ENCODE measurements around the gene SHMT2.

Gene SHMT2

DNA sequence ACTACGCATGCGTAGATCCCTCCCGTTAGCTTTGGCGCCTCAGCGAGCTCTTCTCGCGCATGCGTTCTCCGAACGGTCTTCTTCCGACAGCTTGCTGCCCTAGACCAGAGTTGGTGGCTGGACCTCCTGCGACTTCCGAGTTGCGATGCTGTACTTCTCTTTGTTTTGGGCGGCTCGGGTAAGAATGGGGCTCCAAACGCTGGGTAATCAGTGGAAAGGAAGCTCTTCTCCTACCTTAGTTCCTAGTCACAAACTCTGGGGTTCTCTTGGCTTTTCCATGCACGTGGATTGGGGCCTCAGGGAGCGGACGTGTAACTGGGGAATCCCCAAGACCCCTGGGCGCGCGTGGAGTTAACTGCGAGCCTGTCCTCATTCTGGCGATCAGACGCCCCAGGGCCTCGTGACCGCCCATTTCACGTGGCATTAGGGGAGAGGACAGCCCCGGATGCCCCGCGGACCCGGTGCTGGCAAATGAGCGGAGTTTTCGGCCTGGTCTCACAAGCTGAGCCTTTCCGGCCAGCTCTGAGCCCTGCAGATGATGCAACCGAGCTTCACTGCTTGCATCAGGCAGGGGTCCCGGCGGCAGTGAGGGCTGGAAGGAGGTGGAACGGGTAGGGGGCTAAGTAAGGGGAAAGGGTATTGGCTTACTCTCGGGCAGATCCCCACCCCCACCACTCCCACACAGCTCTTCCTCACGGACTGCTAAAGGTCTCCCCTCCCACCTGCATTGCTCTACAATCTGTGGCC, at the start of gene SHMT2:
Gene SHMT2, plus strand, starts transcription at position 78 of the 747 bp plus-strand sequence. Its CDS starts 68 bp downstream, at position 146.
- DNase-seq (ENCODE audit: low read depth) = peak; percentile 95

- no peak for DNase-seq (ENCODE audit: low read depth)
Measured at GRCh38 chr12:57180321-57180989, 49.1 kb upstream of the SHMT2 start.

- no peak for DNase-seq (ENCODE audit: low read depth)
Measured at GRCh38 chr12:57181072-57181471, 48.4 kb upstream of the SHMT2 start.

GRCh38 chr12:57181561-57182155, 47.9 kb upstream of the SHMT2 start:
- no peak for DNase-seq (ENCODE audit: low read depth)

GRCh38 chr12:57182918-57183575, 46.5 kb upstream of the SHMT2 start:
- peak; percentile 44 for DNase-seq (ENCODE audit: low read depth)

GRCh38 chr12:57183939-57184725, 45.4 kb upstream of the SHMT2 start:
- DNase-seq (ENCODE audit: low read depth) = no peak

GRCh38 chr12:57185403-57185802, 44.1 kb upstream of the SHMT2 start:
- no peak for DNase-seq (ENCODE audit: low read depth)

DNA sequence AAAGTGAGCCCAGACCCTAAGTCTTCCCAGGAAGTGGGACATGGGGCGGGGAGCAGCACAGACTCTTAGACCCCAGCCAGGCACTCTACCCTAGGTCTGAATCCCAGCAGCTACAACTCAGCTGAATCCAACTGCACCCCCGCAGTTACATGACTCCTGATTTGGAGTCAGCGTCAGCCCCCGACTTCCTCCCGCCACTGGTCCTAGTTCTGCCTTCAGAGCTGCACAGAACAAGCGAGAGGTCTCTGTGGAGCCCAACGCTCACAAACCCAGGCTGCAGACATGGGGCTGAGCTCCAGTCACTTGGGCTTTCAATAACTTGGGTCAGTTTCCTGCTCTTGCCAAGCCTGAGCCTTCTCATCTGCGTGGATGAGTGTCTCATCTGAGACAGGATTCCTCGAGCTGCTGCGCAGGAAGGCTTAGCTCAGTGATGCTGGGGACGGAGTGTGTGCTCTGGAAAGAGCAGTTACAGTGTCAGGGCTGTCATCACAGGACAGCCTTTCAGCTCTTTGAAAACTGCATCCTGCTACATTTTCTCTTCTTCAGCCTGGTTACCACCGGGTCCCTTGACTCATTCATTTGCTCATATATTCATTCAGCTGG, 43.5 kb upstream of the SHMT2 start:
- no peak for DNase-seq (ENCODE audit: low read depth)

DNA sequence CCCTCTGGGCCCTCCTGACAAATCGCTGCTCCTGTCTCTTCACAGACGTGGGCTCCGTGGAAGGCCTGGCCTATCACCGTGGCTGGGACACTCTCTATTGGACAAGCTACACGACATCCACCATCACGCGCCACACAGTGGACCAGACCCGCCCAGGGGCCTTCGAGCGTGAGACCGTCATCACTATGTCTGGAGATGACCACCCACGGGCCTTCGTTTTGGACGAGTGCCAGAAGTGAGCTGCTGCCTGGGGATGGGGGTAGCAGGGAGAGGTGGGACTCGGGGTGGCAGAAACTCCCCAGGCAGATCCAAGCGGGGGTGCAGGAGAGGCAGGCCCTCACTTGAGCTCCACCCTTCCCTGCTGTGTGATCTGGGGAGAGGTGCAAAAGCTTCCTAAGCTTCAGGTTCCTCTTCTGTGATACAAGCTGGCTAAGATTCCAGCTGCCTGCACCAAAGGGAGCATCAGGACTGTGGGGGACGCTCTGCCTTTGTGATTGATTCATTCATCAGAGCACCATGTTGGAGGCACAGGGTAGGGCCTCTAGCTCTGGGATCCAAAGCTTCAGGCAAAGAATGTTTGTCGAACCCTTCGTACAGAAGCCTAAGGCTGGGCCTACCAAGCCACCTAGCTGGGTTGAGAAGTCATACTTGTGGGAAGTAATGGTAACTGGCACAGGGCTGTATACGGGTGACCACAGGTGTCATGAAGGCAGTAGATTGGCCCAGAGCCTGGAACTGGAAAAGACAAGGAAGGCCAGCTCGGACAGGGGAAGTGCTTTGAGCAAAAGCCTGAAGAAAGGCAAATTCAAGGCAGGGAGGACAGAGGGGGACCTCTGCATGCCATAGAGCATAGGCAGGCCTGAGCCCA, 42.1 kb upstream of the SHMT2 start:
- no peak for DNase-seq (ENCODE audit: low read depth)

DNA sequence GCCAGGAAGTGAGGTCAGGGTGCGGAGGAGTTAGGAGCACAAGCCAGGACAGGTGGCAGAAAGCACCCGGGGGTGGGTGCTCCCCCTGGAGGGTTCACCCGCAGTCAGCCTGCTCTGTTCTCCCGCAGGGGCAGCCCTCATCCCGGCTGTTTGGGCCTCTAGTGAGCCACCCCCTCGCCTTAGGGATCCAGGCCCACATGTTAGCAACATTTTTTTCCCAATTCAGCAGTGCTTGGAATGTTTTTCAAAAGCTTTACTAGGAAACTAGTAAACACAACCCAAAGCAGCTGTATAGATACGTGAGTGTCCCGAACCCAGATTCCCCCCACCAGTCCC, 41.5 kb upstream of the SHMT2 start:
- no peak for DNase-seq (ENCODE audit: low read depth)

DNA sequence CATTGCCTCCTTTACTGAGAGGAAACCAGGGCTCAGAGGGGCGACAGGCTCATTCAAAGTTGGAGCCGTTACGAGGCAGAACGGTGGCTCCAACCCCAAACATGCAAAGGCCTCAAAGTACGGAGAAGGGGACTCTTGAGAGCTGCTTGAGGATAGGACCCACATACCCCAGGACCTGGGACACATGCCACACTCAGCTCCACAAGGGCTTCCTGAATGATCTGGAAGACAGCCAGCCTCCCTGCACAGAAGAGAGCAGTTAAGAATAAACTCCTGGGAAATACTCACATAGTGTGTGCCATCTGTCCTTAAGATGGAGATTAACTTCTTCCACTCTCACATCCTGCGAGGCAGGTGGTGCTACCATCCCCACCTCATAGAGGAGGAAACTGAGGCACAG, 39.5 kb upstream of the SHMT2 start:
- DNase-seq (ENCODE audit: low read depth) = no peak

GRCh38 chr12:57190821-57191220, 38.7 kb upstream of the SHMT2 start:
- DNase-seq (ENCODE audit: low read depth) = no peak

GRCh38 chr12:57191410-57191809, 38.1 kb upstream of the SHMT2 start:
- peak; percentile 68 for DNase-seq (ENCODE audit: low read depth)

GRCh38 chr12:57192920-57193319, 36.6 kb upstream of the SHMT2 start:
- no peak for DNase-seq (ENCODE audit: low read depth)

DNA sequence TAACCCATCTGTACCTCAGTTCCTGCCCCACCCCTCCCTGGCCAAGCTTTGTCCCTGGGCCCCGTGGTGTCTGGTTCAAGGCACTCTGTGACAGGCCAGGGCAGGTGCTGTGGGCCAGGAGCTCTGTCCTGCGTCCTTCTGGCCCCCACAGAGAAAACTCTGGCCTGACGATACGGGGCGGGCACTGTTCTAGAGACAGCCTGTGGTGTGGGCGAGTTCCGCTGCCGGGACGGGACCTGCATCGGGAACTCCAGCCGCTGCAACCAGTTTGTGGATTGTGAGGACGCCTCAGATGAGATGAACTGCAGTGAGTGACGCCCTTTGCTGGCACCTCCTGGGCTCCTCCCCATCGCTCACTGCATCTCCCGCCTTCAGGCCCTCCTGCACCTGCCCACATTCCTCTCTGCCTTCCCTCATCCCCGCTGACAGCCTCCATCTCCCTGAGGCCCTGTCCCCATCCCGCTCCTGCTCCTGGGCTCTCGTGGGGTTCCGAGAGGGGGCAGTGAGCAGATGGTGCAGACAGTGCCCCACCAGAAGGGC, 35.7 kb upstream of the SHMT2 start:
- DNase-seq (ENCODE audit: low read depth) = no peak

- DNase-seq (ENCODE audit: low read depth) = no peak
Measured at GRCh38 chr12:57194253-57194652, 35.3 kb upstream of the SHMT2 start.

- no peak for DNase-seq (ENCODE audit: low read depth)
Measured at GRCh38 chr12:57195186-57195585, 34.3 kb upstream of the SHMT2 start.

GRCh38 chr12:57195611-57196371, 33.7 kb upstream of the SHMT2 start:
- no peak for DNase-seq (ENCODE audit: low read depth)

DNA sequence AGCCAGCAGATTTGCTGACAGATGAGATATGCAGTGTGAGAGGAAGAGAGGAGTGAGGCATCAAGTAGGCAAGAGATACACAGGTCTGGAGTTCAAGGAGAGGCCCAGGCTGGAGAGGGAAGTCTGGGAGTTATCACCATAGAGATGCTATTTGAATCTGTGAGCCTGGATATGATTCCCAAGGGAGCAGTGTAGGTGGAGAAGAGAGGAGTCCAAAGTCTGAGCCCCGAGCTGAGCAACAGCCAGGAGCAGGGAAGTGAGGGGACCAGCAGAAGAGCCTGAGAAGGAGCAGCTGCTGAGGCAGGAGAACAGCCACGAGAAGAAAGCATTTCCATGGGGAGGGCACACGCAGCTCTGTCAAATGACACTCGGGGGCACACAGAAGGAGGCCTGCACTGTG, 33.1 kb upstream of the SHMT2 start:
- DNase-seq (ENCODE audit: low read depth) = no peak

GRCh38 chr12:57196956-57197355, 32.6 kb upstream of the SHMT2 start:
- DNase-seq (ENCODE audit: low read depth) = no peak
